GM23248 (cell line): ENCODE data around the gene TFIP11.

Experiments used
- EZH2 ChIP-seq: fragments of 200-600 bp; sonication (generic); IDR thresholded peaks from 2 replicates; pipeline ENCODE4 v1.6.1; 2018; ENCODE audit warnings: antibody characterized with exemption, mild to moderate bottlenecking; ENCODE audit not compliant: insufficient read depth, poor library complexity, severe bottlenecking
- EZH2phosphoT487 ChIP-seq: fragments of 200-600 bp; sonication (generic); IDR thresholded peaks from 2 replicates; pipeline ENCODE4 v1.6.1; 2018; ENCODE audit warnings: antibody characterized with exemption, moderate library complexity, mild to moderate bottlenecking, low read depth; ENCODE audit not compliant: insufficient read depth

DNA sequence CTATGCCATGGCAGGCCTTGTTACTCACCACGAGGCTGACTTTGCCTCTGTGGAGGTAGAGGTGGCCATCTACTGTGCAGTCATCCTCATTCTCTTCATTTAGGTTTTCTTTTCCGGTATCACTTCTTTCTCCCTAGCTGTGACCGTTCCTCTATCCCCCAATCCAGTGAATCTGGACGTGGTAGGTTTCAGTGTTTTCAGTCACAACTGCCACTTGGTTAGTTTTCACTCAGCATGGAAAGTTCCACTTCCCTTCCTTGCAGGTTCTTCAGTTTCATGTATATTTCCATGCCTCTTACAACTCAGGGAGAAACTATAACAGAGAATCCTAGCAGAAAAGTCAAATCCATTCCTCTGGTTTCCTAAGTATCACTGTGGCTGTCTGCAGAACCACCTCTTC, 30.6 kb downstream of the TFIP11 start:
- TF ChIP-seq EZH2phosphoT487 (no peak), EZH2 (no peak)
